Breast epithelium (tissue), 4 donors: Measurements from ENCODE around the gene DSCAML1. TPM values are rescaled to one million over a fixed set of nuclear protein-coding genes. Genes with fewer than 3 reads are reported as not detected.

Experiments
- DNase-seq, 2 donors: peaks; one replicate each; pipeline ENCODE4 v3.0.0-alpha.2; 2019; ENCODE audit warnings: low spot score in 2 of 2
- H3K27ac ChIP-seq, 2 donors: fragments of 200-600 bp; sonication (generic) in 1 of 2; one replicate each; pipeline ENCODE4 v1.5.1; 2016 to 2019; ENCODE audit warnings: mild to moderate bottlenecking in 1 of 2
- H3K27me3 ChIP-seq, 2 donors: fragments of 200-600 bp; sonication (generic) in 1 of 2; one replicate each; pipeline versions ENCODE4 v1.5.1 to v1.6.0; 2017 to 2019; ENCODE audit warnings: control low read depth in 1 of 2, mild to moderate bottlenecking in 1 of 2
- H3K36me3 ChIP-seq: fragments of 200-600 bp; one replicate; pipeline ENCODE4 v1.5.1; 2019
- H3K4me1 ChIP-seq, 2 donors: fragments of 200-600 bp; sonication (generic); one replicate each; pipeline ENCODE4 v1.5.1; 2016 to 2019; ENCODE audit warnings: control low read depth in 1 of 2
- H3K4me3 ChIP-seq, 3 donors: fragments of 200-600 bp; sonication (generic); 1 replicate in 2 of 3; 2 replicates in 1 of 3; pipeline ENCODE4 v1.5.1; 2016 to 2019; ENCODE audit warnings: mild to moderate bottlenecking in 3 of 3, moderate library complexity in 2 of 3
- H3K9me3 ChIP-seq, 2 donors: fragments of 200-600 bp; sonication (generic) in 1 of 2; one replicate each; pipeline ENCODE4 v1.5.1; 2016 to 2019; ENCODE audit warnings: control low read depth in 1 of 2
- POLR2A ChIP-seq: fragments of 450-650 bp; IDR thresholded peaks from one replicate; pipeline ENCODE4 v1.6.1; 2016; ENCODE audit warnings: antibody characterized with exemption, mild to moderate bottlenecking, moderate library complexity
- POLR2AphosphoS5 ChIP-seq, 3 donors: sonication (generic); formaldehyde crosslinking; IDR thresholded peaks; one replicate each; pipeline ENCODE4 v1.6.1; 2017; ENCODE audit warnings: antibody characterized with exemption in 3 of 3
- intact Hi-C: fragments of 100-400 bp; cut with DNase I; formaldehyde crosslinking; loops from one replicate; pipeline ENCODE4 v1.15.1; 2023; ENCODE audit warnings: low total_unique reads
- total RNA-seq, 3 donors: library from RNA; depleted of rRNA; stranded (reverse); fragments of >200 nt; gene quantifications; one replicate each; pipeline ENCODE4 v1.1.0, GENCODE V29; 2016
- TF ChIP-seq, protein P1 (sequence below), 3 donors: fragments of 450-650 bp; IDR thresholded peaks; one replicate each; pipeline ENCODE4 v1.5.1; 2016 to 2017; ENCODE audit warnings: antibody characterized with exemption in 3 of 3, mild to moderate bottlenecking in 3 of 3, moderate library complexity in 3 of 3

DSCAML1 gene
- total RNA-seq, 3 donors from 2014 or later = 0.33 to 1.8 (median 0.64) TPM

DNA sequence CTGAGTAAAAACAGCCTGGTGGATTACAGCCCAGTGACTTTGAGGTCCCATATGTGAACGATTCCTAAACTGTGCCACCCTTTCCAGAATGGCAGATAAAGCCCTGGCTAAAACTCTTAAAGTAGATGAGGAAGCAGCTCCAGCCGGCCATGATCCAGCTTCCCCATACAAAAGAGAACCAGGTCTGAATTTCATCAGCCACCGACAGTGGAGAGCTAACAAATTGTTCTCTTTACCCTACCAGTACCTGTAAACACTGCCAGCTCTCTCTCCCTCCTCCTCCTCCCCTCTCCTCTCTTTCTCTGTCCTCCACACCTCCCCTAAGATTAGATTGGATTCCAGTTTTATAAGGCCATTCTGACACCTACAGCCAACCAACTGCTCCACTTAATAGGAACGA lies 176.9 kb downstream of the DSCAML1 start:
- intact Hi-C loops = no loop called here
- H3K27ac ChIP-seq = no peak overlapping the region
- TF ChIP-seq, protein P1, sequence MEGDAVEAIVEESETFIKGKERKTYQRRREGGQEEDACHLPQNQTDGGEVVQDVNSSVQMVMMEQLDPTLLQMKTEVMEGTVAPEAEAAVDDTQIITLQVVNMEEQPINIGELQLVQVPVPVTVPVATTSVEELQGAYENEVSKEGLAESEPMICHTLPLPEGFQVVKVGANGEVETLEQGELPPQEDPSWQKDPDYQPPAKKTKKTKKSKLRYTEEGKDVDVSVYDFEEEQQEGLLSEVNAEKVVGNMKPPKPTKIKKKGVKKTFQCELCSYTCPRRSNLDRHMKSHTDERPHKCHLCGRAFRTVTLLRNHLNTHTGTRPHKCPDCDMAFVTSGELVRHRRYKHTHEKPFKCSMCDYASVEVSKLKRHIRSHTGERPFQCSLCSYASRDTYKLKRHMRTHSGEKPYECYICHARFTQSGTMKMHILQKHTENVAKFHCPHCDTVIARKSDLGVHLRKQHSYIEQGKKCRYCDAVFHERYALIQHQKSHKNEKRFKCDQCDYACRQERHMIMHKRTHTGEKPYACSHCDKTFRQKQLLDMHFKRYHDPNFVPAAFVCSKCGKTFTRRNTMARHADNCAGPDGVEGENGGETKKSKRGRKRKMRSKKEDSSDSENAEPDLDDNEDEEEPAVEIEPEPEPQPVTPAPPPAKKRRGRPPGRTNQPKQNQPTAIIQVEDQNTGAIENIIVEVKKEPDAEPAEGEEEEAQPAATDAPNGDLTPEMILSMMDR (IDR thresholded peaks at IDR 0.05) = no peak
- TF ChIP-seq POLR2A = no peak
- no peak for DNase-seq
- no peak overlapping the region for H3K4me3 ChIP-seq
- H3K27me3 ChIP-seq = no peaks in the 10 kb centered on the region
- no peaks in the 10 kb centered on the region for H3K36me3 ChIP-seq
- H3K4me1 ChIP-seq = no peaks in the 10 kb centered on the region
- H3K9me3 ChIP-seq = peaks cover 0 to 12% of the 10 kb centered on the region in 2 donors

DNA sequence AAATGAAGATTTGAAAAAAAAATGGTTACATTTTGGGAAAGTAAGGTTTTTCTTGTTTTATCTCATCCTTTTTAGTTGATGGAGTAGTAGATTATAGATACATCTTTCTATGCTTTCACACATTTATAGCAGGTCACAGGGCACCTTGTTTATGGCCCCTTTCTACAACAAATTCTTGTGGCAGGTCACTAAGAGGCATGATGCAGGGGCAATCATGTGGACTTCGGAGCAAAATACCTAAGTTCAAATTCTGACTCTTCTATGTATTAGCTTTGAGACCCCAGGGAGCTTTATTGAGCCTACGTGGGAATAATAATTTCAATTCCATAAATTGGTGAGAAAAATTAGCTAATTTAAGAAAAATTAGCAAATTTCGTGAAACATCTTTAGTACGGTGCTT lies 177.4 kb downstream of the DSCAML1 start:
- no peak overlapping the region for H3K27ac ChIP-seq
- no peak for DNase-seq
- no peaks in the 10 kb centered on the region for H3K36me3 ChIP-seq
- TF ChIP-seq, protein P1 (IDR thresholded peaks at IDR 0.05) = no peak
- H3K9me3 ChIP-seq = peaks cover 0 to 12% of the 10 kb centered on the region in 2 donors
- H3K27me3 ChIP-seq = no peaks in the 10 kb centered on the region
- intact Hi-C loops = no loop called here
- H3K4me3 ChIP-seq = no peak overlapping the region
- no peaks in the 10 kb centered on the region for H3K4me1 ChIP-seq

DNA sequence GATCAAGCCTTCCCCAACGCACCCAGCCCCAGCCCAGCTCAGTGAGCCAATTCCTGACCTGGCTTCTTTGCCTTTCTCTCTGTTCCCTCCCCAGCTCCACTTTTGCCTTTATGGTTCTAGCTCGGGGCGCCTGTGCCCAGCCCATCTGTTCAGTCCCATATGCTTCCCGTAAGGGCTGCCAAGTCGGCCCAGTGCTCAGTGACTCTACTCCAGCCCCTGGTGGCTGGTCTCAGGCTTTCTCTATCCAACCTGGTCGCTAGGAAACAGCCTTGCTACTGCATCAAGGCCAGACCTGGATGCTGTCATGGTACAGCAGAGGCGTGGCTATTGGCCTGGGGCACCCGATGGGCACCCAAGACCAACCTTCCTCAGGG lies 178.0 kb downstream of the DSCAML1 start:
- no peaks in the 10 kb centered on the region for H3K27me3 ChIP-seq
- TF ChIP-seq, protein P1 (IDR thresholded peaks at IDR 0.05) = no peak
- TF ChIP-seq POLR2AphosphoS5 (IDR thresholded peaks at IDR 0.05) (no peak), POLR2A (no peak)
- no peak overlapping the region for H3K4me3 ChIP-seq
- H3K9me3 ChIP-seq = peaks cover 0 to 12% of the 10 kb centered on the region in 2 donors
- intact Hi-C loops = no loop called here
- H3K27ac ChIP-seq = no peak overlapping the region
- H3K36me3 ChIP-seq = no peaks in the 10 kb centered on the region
- H3K4me1 ChIP-seq = no peaks in the 10 kb centered on the region
- DNase-seq = no peak

DNA sequence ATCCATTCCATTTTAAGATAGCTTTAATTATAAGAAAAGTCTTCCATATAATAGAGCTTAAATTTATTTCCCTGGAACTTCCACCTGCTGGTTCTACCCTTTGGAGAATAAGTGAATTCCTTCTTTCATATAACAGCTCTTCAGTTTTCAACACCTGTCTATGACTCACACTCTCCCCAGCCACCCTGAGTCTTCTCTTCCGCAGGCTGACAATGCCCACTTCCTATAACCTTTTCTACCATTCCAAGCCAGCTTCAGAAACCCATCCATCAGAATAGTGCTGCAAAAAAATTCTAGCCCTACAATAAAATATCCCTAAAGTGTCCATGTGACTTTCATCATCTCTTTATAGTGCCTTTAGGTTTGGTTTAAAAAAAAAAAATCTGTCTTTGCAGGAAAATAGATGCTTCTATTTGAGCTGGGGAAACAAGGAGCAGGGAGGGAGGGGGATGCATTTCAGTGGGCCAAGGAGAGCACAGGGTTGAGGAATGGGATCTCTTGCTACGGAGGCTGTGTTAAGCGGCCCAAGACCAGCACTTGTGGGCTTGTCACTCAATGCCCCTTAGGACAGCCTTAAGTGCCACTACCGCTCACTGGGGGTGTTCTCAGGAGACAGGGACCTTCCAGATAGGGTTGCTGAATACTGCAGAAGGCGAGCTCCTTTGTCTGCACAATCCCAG lies 178.6 kb downstream of the DSCAML1 start:
- peaks cover 0 to 12% of the 10 kb centered on the region in 2 donors for H3K9me3 ChIP-seq
- no peaks in the 10 kb centered on the region for H3K4me1 ChIP-seq
- intact Hi-C loops = no loop called here
- no peak overlapping the region for H3K27ac ChIP-seq
- no peak for DNase-seq
- TF ChIP-seq, protein P1 (IDR thresholded peaks at IDR 0.05) = no peak
- TF ChIP-seq POLR2A = no peak
- no peak for TF ChIP-seq POLR2AphosphoS5 (IDR thresholded peaks at IDR 0.05)
- no peak overlapping the region for H3K4me3 ChIP-seq
- H3K36me3 ChIP-seq = no peaks in the 10 kb centered on the region
- H3K27me3 ChIP-seq = no peaks in the 10 kb centered on the region

DNA sequence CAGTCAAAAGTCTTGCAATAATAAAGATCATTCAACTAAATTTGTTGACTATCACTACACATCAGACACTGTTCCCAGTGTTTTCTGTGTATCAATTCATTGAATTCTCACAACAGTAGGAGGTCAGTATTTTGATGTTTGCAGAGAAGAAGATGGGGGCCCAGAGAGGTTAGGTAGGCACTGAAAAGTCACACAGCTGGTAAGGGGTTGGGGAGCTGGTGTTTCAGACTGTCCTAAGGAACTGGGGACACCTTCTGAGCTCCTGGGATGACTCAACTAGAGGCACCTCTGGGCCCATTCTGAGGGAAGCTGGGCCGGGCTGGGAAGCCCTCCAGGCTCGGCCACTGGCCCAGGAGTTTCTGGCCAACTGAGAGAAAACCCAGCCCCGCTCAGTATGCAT lies 180.0 kb downstream of the DSCAML1 start:
- Histone ChIP-seq H3K27ac (no peak overlapping the region), H3K4me3 (no peak overlapping the region), H3K4me1 (no peaks in the 10 kb centered on the region), H3K27me3 (no peaks in the 10 kb centered on the region), H3K9me3 (peaks cover 0 to 10% of the 10 kb centered on the region in 2 donors), H3K36me3 (no peaks in the 10 kb centered on the region)
- intact Hi-C loops = no loop called here
- DNase-seq = no peak
- TF ChIP-seq, protein P1 (IDR thresholded peaks at IDR 0.05) = no peak
- no peak for TF ChIP-seq POLR2A
- TF ChIP-seq POLR2AphosphoS5 (IDR thresholded peaks at IDR 0.05) = no peak
